ENCODE measurements around the gene CORO6. TPM values are rescaled to one million over a fixed set of nuclear protein-coding genes. Genes with fewer than 3 reads are reported as not detected.

The CORO6 gene
- polyA plus RNA-seq, 1 donor (not counting 4 experiments of a cell fraction or from before 2014, with no cell fraction given): 20.5 TPM

GRCh38 chr17:29595943-29596774 is 26.6 kb downstream of the CORO6 start:
- peaks cover 30% of the 10 kb centered on the region for H3K4me1 ChIP-seq (ENCODE audit: control insufficient read depth, extremely low read depth, insufficient read depth, low read length)
- no peak overlapping the region for H3K9ac ChIP-seq (ENCODE audit: control insufficient read depth, extremely low read depth, insufficient read depth, low read length)
- H3K9me3 ChIP-seq (ENCODE audit: control insufficient read depth, low read depth, low read length): no peaks in the 10 kb centered on the region
- no peak overlapping the region for H3K4me3 ChIP-seq (ENCODE audit: control insufficient read depth in 2 of 3, extremely low read depth in 1 of 3, insufficient read depth in 2 of 3, low read depth in 1 of 3, low read length in 3 of 3)
- no peak for FAIRE-seq
- H3K4me2 ChIP-seq (ENCODE audit: control insufficient read depth, extremely low read depth, insufficient read depth, low read depth, low read length): no peak overlapping the region
- H4K20me1 ChIP-seq (ENCODE audit: control insufficient read depth, extremely low read depth, insufficient read depth, low read length): no peaks in the 10 kb centered on the region
- no peaks in the 10 kb centered on the region for H3K36me3 ChIP-seq (ENCODE audit: control insufficient read depth in 2 of 2, extremely low read depth in 1 of 2, insufficient read depth in 2 of 2, low read length in 2 of 2)
- H3K9me1 ChIP-seq (ENCODE audit: control insufficient read depth, extremely low read depth, insufficient read depth, low read length): no peaks in the 10 kb centered on the region
- H2AFZ ChIP-seq (ENCODE audit: control insufficient read depth, low read length): no peak overlapping the region
- H3K79me2 ChIP-seq (ENCODE audit: control insufficient read depth, insufficient read depth, low read length): peaks cover 21% of the 10 kb centered on the region
- DNase-seq (ENCODE audit: low read depth, low spot score): no peak
- dilution Hi-C loops (cut with MboI; ENCODE audit: extremely low pct_ligation_motif_present, low sequenced_read_pairs): no loop called here
- no peak overlapping the region for H3K27ac ChIP-seq (ENCODE audit: control insufficient read depth, insufficient read depth, low read length)
- H3K27me3 ChIP-seq (ENCODE audit: control insufficient read depth, extremely low read depth, insufficient read depth, low read length): no peaks in the 10 kb centered on the region
- TF ChIP-seq CTCF (optimal IDR thresholded peaks at IDR 0.05 in 1 of 3, IDR thresholded peaks at IDR 0.05 in 1 of 3, conservative IDR thresholded peaks at IDR 0.05 in 1 of 3; ENCODE audit: extremely low read depth in 1 of 3, insufficient read depth in 2 of 3, low read length in 3 of 3) (no peak), EZH2 (IDR thresholded peaks at IDR 0.05; ENCODE audit: low read length) (no peak)

- dilution Hi-C loops (cut with MboI; ENCODE audit: extremely low pct_ligation_motif_present, low sequenced_read_pairs): no loop called here
- Histone ChIP-seq H3K79me2 (ENCODE audit: control insufficient read depth, insufficient read depth, low read length) (peaks cover 21% of the 10 kb centered on the region), H2AFZ (ENCODE audit: control insufficient read depth, low read length) (no peak overlapping the region), H3K9me3 (ENCODE audit: control insufficient read depth, low read depth, low read length) (no peaks in the 10 kb centered on the region), H3K9me1 (ENCODE audit: control insufficient read depth, extremely low read depth, insufficient read depth, low read length) (no peaks in the 10 kb centered on the region), H3K27me3 (ENCODE audit: control insufficient read depth, extremely low read depth, insufficient read depth, low read length) (no peaks in the 10 kb centered on the region), H3K27ac (ENCODE audit: control insufficient read depth, insufficient read depth, low read length) (no peak overlapping the region), H4K20me1 (ENCODE audit: control insufficient read depth, extremely low read depth, insufficient read depth, low read length) (no peaks in the 10 kb centered on the region), H3K4me2 (ENCODE audit: control insufficient read depth, extremely low read depth, insufficient read depth, low read depth, low read length) (peak overlapping the region; percentile 13), H3K4me3 (ENCODE audit: control insufficient read depth in 2 of 3, extremely low read depth in 1 of 3, insufficient read depth in 2 of 3, low read depth in 1 of 3, low read length in 3 of 3) (no peak overlapping the region), H3K9ac (ENCODE audit: control insufficient read depth, extremely low read depth, insufficient read depth, low read length) (no peak overlapping the region), H3K36me3 (ENCODE audit: control insufficient read depth in 2 of 2, extremely low read depth in 1 of 2, insufficient read depth in 2 of 2, low read length in 2 of 2) (no peaks in the 10 kb centered on the region), H3K4me1 (ENCODE audit: control insufficient read depth, extremely low read depth, insufficient read depth, low read length) (peaks cover 39% of the 10 kb centered on the region)
- no peak for DNase-seq (ENCODE audit: low read depth, low spot score)
- FAIRE-seq: peak; percentile 29
- TF ChIP-seq CTCF (optimal IDR thresholded peaks at IDR 0.05 in 1 of 3, IDR thresholded peaks at IDR 0.05 in 1 of 3, conservative IDR thresholded peaks at IDR 0.05 in 1 of 3; ENCODE audit: extremely low read depth in 1 of 3, insufficient read depth in 2 of 3, low read length in 3 of 3) (no peak), EZH2 (IDR thresholded peaks at IDR 0.05; ENCODE audit: low read length) (no peak)
Observed at GRCh38 chr17:29595107-29595942, 27.4 kb downstream of the CORO6 start.

Measured in keratinocyte (primary cell).